Astrocyte (in vitro differentiated cells and primary cell): ENCODE data around the gene LAMB1. TPM values are rescaled to one million over a fixed set of nuclear protein-coding genes. Genes with fewer than 3 reads are reported as not detected.
A peak's percentile ranks its signal among the peaks of the same experiment; 100 is the strongest.

Experiments
- DNase-seq: peaks from one replicate; pipeline ENCODE4 v3.0.0-alpha.2; 2010; ENCODE audit warnings: low read depth
- FAIRE-seq: peaks from 2 replicates; lab custom pipeline; 2011; peaks lifted over from hg19 to GRCh38; lab: Jason Lieb, UNC
- H2AFZ ChIP-seq: 2 replicates; pipeline ENCODE4 v1.6.0; 2012; ENCODE audit warnings: low read depth, low read length, inconsistent platforms
- H3K27ac ChIP-seq: 2 replicates; pipeline ENCODE4 v1.5.1; 2011; ENCODE audit warnings: low read depth, low read length, inconsistent platforms
- H3K27me3 ChIP-seq: 2 replicates; pipeline ENCODE4 v1.6.0; 2011; ENCODE audit warnings: low read length, inconsistent platforms; ENCODE audit not compliant: insufficient read depth
- H3K36me3 ChIP-seq: 2 replicates; pipeline ENCODE4 v1.5.1; 2011; ENCODE audit warnings: low read length, inconsistent platforms; ENCODE audit not compliant: insufficient read depth
- H3K4me1 ChIP-seq: 2 replicates; pipeline ENCODE4 v1.5.1; 2011; ENCODE audit warnings: low read length, inconsistent platforms; ENCODE audit not compliant: insufficient read depth
- H3K4me2 ChIP-seq: 2 replicates; pipeline ENCODE4 v1.6.0; 2012; ENCODE audit warnings: low read length, inconsistent platforms
- H3K4me3 ChIP-seq: 2 replicates; pipeline ENCODE4 v1.5.1; 2011; ENCODE audit warnings: low read depth, mild to moderate bottlenecking, low read length, inconsistent platforms; ENCODE audit not compliant: insufficient read depth
- H3K79me2 ChIP-seq: 2 replicates; pipeline ENCODE4 v1.6.0; 2012; ENCODE audit warnings: mild to moderate bottlenecking, low read length, inconsistent platforms; ENCODE audit not compliant: insufficient read depth
- H3K9ac ChIP-seq: 2 replicates; pipeline ENCODE4 v1.6.0; 2012; ENCODE audit warnings: mild to moderate bottlenecking, low read length, inconsistent platforms
- H3K9me3 ChIP-seq: 2 replicates; pipeline ENCODE4 v1.5.1; 2012; ENCODE audit warnings: low read depth, mild to moderate bottlenecking, low read length, inconsistent platforms; ENCODE audit not compliant: insufficient read depth
- H4K20me1 ChIP-seq: 2 replicates; pipeline ENCODE4 v1.6.0; 2012; ENCODE audit warnings: low read length, inconsistent platforms; ENCODE audit not compliant: insufficient read depth
- H3K27ac Mint-ChIP-seq: one replicate; pipeline ENCODE4 v1.8.0; 2021; ENCODE audit warnings: mild to moderate bottlenecking, mixed read lengths; ENCODE audit not compliant: unreplicated experiment
- H3K27me3 Mint-ChIP-seq: one replicate; pipeline ENCODE4 v1.8.0; 2021; ENCODE audit warnings: low read depth, mixed read lengths; ENCODE audit not compliant: unreplicated experiment
- H3K36me3 Mint-ChIP-seq: one replicate; pipeline ENCODE4 v1.8.0; 2021; ENCODE audit warnings: low read depth, mixed read lengths; ENCODE audit not compliant: unreplicated experiment
- H3K4me1 Mint-ChIP-seq: one replicate; pipeline ENCODE4 v1.8.0; 2021; ENCODE audit warnings: low read depth, mixed read lengths; ENCODE audit not compliant: unreplicated experiment
- H3K4me3 Mint-ChIP-seq: one replicate; pipeline ENCODE4 v1.8.0; 2021; ENCODE audit warnings: mild to moderate bottlenecking, moderate library complexity, mixed read lengths; ENCODE audit not compliant: unreplicated experiment
- H3K9me3 Mint-ChIP-seq: one replicate; pipeline ENCODE4 v1.8.0; 2021; ENCODE audit warnings: mild to moderate bottlenecking, mixed read lengths; ENCODE audit not compliant: unreplicated experiment
- EZH2 ChIP-seq: IDR thresholded peaks from 2 replicates; pipeline ENCODE4 v1.6.1; 2012; ENCODE audit warnings: mild to moderate bottlenecking, low read length, inconsistent platforms; ENCODE audit not compliant: insufficient read depth
- total RNA-seq: library from RNA; stranded (reverse); gene quantifications from 2 replicates; pipeline ENCODE4 v1.2.1, GENCODE V29; 2021
- TF ChIP-seq, protein P1 (sequence below): IDR thresholded peaks from 2 replicates; pipeline ENCODE4 v1.5.1; 2011; ENCODE audit warnings: low read depth, mild to moderate bottlenecking, inconsistent platforms, low read length, moderate library complexity; ENCODE audit not compliant: insufficient read depth

LAMB1 gene
- total RNA-seq, 1 donor from 2014 or later: 403 TPM

DNA sequence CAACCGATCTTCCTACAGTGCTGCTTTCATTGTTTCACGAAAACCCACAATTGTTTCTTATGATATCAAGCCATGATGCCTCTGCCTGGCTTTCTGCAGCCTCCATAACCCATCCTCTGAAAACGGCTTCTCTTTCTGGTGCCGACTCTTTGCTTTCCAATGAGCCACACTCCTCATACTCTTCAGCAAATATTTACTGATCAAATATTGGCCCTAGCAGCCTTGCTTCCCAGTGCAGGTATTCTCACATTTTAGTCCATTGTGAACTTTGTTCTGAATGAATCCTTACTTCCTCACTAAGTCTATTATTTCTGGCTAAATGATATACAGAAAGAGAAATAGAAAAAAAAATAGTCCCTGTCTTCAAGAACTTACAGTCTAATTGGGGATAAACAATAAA, 35.5 kb downstream of the LAMB1 start:
- Mint-ChIP-seq H3K36me3 (peaks cover 18% of the 10 kb centered on the region), H3K9me3 (no peaks in the 10 kb centered on the region), H3K4me1 (peaks cover 20% of the 10 kb centered on the region), H3K4me3 (no peak overlapping the region), H3K27ac (no peak overlapping the region), H3K27me3 (no peaks in the 10 kb centered on the region)
- Histone ChIP-seq H3K79me2 (peaks cover 58% of the 10 kb centered on the region), H3K4me3 (no peak overlapping the region), H3K9ac (peak overlapping the region; percentile 42), H3K27ac (peak overlapping the region; percentile 70), H3K36me3 (peaks cover 71% of the 10 kb centered on the region), H3K4me2 (peak overlapping the region; percentile 40), H2AFZ (no peak overlapping the region), H3K9me3 (no peaks in the 10 kb centered on the region), H3K4me1 (peaks cover 24% of the 10 kb centered on the region), H4K20me1 (peaks cover 63% of the 10 kb centered on the region), H3K27me3 (no peaks in the 10 kb centered on the region)
- no peak for DNase-seq
- no peak for FAIRE-seq
- TF ChIP-seq, protein P1, sequence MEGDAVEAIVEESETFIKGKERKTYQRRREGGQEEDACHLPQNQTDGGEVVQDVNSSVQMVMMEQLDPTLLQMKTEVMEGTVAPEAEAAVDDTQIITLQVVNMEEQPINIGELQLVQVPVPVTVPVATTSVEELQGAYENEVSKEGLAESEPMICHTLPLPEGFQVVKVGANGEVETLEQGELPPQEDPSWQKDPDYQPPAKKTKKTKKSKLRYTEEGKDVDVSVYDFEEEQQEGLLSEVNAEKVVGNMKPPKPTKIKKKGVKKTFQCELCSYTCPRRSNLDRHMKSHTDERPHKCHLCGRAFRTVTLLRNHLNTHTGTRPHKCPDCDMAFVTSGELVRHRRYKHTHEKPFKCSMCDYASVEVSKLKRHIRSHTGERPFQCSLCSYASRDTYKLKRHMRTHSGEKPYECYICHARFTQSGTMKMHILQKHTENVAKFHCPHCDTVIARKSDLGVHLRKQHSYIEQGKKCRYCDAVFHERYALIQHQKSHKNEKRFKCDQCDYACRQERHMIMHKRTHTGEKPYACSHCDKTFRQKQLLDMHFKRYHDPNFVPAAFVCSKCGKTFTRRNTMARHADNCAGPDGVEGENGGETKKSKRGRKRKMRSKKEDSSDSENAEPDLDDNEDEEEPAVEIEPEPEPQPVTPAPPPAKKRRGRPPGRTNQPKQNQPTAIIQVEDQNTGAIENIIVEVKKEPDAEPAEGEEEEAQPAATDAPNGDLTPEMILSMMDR: no peak
- TF ChIP-seq EZH2: no peak

DNA sequence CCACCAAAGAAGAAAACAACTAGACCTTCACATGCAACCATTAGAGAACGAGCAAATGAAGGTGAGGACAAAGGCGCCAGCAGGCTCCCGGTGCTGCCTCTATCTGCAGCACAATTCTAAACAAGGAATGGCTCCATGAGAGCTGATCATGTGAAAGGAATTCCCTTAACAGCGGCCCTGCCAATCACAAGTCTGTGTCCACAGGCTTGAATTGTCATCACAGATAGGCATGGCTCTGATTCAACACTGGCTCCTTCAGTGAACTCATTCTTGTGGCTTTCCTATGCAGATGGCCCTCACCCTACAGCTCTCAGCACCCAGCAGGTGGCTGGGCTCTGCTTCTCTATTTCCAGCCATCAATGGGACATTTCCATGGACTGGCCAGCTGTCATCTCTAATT, 36.2 kb downstream of the LAMB1 start:
- Histone ChIP-seq H3K4me3 (no peak overlapping the region), H2AFZ (no peak overlapping the region), H3K27ac (peak overlapping the region; percentile 70), H3K36me3 (peaks cover 69% of the 10 kb centered on the region), H3K79me2 (peaks cover 57% of the 10 kb centered on the region), H3K9me3 (no peaks in the 10 kb centered on the region), H3K27me3 (no peaks in the 10 kb centered on the region), H3K4me2 (peak overlapping the region; percentile 40), H3K4me1 (peaks cover 18% of the 10 kb centered on the region), H3K9ac (peak overlapping the region; percentile 42), H4K20me1 (peaks cover 61% of the 10 kb centered on the region)
- peak; percentile 94 for DNase-seq
- Mint-ChIP-seq H3K27me3 (no peaks in the 10 kb centered on the region), H3K4me1 (peaks cover 13% of the 10 kb centered on the region), H3K9me3 (no peaks in the 10 kb centered on the region), H3K36me3 (peaks cover 23% of the 10 kb centered on the region), H3K4me3 (peak overlapping the region; percentile 70), H3K27ac (no peak overlapping the region)
- TF ChIP-seq, protein P1: peak; percentile 13
- no peak for TF ChIP-seq EZH2
- FAIRE-seq: peak; percentile 87

DNA sequence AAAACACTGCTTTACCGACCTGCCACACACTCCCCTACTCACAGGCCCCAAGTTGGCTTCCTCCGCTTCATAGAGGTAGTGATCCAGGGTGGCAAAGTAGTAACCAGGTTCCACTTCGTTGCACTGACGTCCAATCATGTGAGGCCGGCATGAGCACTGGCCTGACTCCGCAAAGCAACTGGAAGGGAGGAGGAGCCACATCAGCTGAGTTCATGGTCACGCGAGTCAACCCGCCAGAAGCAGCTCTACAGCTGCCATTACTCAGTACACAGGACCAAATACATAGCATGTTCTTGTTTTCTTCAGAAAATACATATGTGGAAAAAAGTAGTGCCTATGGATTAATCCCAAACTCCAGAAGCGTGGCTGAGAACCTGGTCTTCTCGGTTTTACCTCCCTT, 38.5 kb downstream of the LAMB1 start:
- no peak overlapping the region for H3K4me3 Mint-ChIP-seq
- H3K36me3 ChIP-seq: peaks cover 76% of the 10 kb centered on the region
- peaks cover 33% of the 10 kb centered on the region for H3K36me3 Mint-ChIP-seq
- H3K4me1 Mint-ChIP-seq: peaks cover 8% of the 10 kb centered on the region
- no peak overlapping the region for H3K9ac ChIP-seq
- no peak overlapping the region for H3K4me3 ChIP-seq
- DNase-seq (no peak), FAIRE-seq (no peak)
- H3K9me3 ChIP-seq: no peaks in the 10 kb centered on the region
- no peak overlapping the region for H2AFZ ChIP-seq
- H3K27me3 Mint-ChIP-seq: no peaks in the 10 kb centered on the region
- H3K27me3 ChIP-seq: no peaks in the 10 kb centered on the region
- H3K4me2 ChIP-seq: no peak overlapping the region
- TF ChIP-seq, protein P1: no peak
- TF ChIP-seq EZH2: no peak
- H4K20me1 ChIP-seq: peaks cover 70% of the 10 kb centered on the region
- peaks cover 55% of the 10 kb centered on the region for H3K79me2 ChIP-seq
- no peaks in the 10 kb centered on the region for H3K9me3 Mint-ChIP-seq
- H3K4me1 ChIP-seq: peaks cover 19% of the 10 kb centered on the region
- no peak overlapping the region for H3K27ac ChIP-seq
- peak overlapping the region; percentile 31 for H3K27ac Mint-ChIP-seq
